ENCODE data around the gene LIMS2. TPM values are rescaled to one million over a fixed set of nuclear protein-coding genes. Genes with fewer than 3 reads are reported as not detected.

LIMS2 gene
- polyA plus RNA-seq, 1 donor (not counting 4 experiments of a cell fraction or from before 2014, with no cell fraction given), result not detected

- peaks cover 16% of the 10 kb centered on the region for H3K27me3 ChIP-seq (ENCODE audit: control insufficient read depth, extremely low read depth, insufficient read depth, low read length)
- no peaks in the 10 kb centered on the region for H4K20me1 ChIP-seq (ENCODE audit: control insufficient read depth, extremely low read depth, insufficient read depth, low read length)
- no peak for DNase-seq (ENCODE audit: low read depth, low spot score)
- H2AFZ ChIP-seq (ENCODE audit: control insufficient read depth, low read length), result no peak overlapping the region
- no peak overlapping the region for H3K9ac ChIP-seq (ENCODE audit: control insufficient read depth, extremely low read depth, insufficient read depth, low read length)
- no peak for TF ChIP-seq CTCF (optimal IDR thresholded peaks at IDR 0.05 in 1 of 3, IDR thresholded peaks at IDR 0.05 in 1 of 3, conservative IDR thresholded peaks at IDR 0.05 in 1 of 3; ENCODE audit: extremely low read depth in 1 of 3, insufficient read depth in 2 of 3, low read length in 3 of 3)
- TF ChIP-seq EZH2 (IDR thresholded peaks at IDR 0.05; ENCODE audit: low read length), result no peak
- no peak for FAIRE-seq
- H3K4me2 ChIP-seq (ENCODE audit: control insufficient read depth, extremely low read depth, insufficient read depth, low read depth, low read length), result no peak overlapping the region
- H3K4me1 ChIP-seq (ENCODE audit: control insufficient read depth, extremely low read depth, insufficient read depth, low read length), result peaks cover 5% of the 10 kb centered on the region
- dilution Hi-C loops (cut with MboI; ENCODE audit: extremely low pct_ligation_motif_present, low sequenced_read_pairs), result no loop called here
- H3K4me3 ChIP-seq (ENCODE audit: control insufficient read depth in 2 of 3, extremely low read depth in 1 of 3, insufficient read depth in 2 of 3, low read depth in 1 of 3, low read length in 3 of 3), result no peak overlapping the region
- no peak overlapping the region for H3K27ac ChIP-seq (ENCODE audit: control insufficient read depth, insufficient read depth, low read length)
- no peaks in the 10 kb centered on the region for H3K79me2 ChIP-seq (ENCODE audit: control insufficient read depth, insufficient read depth, low read length)
- no peaks in the 10 kb centered on the region for H3K36me3 ChIP-seq (ENCODE audit: control insufficient read depth in 2 of 2, extremely low read depth in 1 of 2, insufficient read depth in 2 of 2, low read length in 2 of 2)
- H3K9me3 ChIP-seq (ENCODE audit: control insufficient read depth, low read depth, low read length), result no peaks in the 10 kb centered on the region
- H3K9me1 ChIP-seq (ENCODE audit: control insufficient read depth, extremely low read depth, insufficient read depth, low read length), result no peaks in the 10 kb centered on the region
Measured at GRCh38 chr2:127659408-127660290, 15.7 kb downstream of the LIMS2 start.

- H3K9ac ChIP-seq (ENCODE audit: control insufficient read depth, extremely low read depth, insufficient read depth, low read length), result no peak overlapping the region
- H3K27ac ChIP-seq (ENCODE audit: control insufficient read depth, insufficient read depth, low read length), result no peak overlapping the region
- dilution Hi-C loops (cut with MboI; ENCODE audit: extremely low pct_ligation_motif_present, low sequenced_read_pairs), result no loop called here
- H3K9me3 ChIP-seq (ENCODE audit: control insufficient read depth, low read depth, low read length), result no peaks in the 10 kb centered on the region
- H3K4me3 ChIP-seq (ENCODE audit: control insufficient read depth in 2 of 3, extremely low read depth in 1 of 3, insufficient read depth in 2 of 3, low read depth in 1 of 3, low read length in 3 of 3), result no peak overlapping the region
- FAIRE-seq (no peak), DNase-seq (ENCODE audit: low read depth, low spot score) (no peak)
- no peak overlapping the region for H2AFZ ChIP-seq (ENCODE audit: control insufficient read depth, low read length)
- H3K27me3 ChIP-seq (ENCODE audit: control insufficient read depth, extremely low read depth, insufficient read depth, low read length), result peaks cover 9% of the 10 kb centered on the region
- TF ChIP-seq EZH2 (IDR thresholded peaks at IDR 0.05; ENCODE audit: low read length), result no peak
- TF ChIP-seq CTCF (optimal IDR thresholded peaks at IDR 0.05 in 1 of 3, IDR thresholded peaks at IDR 0.05 in 1 of 3, conservative IDR thresholded peaks at IDR 0.05 in 1 of 3; ENCODE audit: extremely low read depth in 1 of 3, insufficient read depth in 2 of 3, low read length in 3 of 3), result no peak
- no peaks in the 10 kb centered on the region for H3K79me2 ChIP-seq (ENCODE audit: control insufficient read depth, insufficient read depth, low read length)
- H3K36me3 ChIP-seq (ENCODE audit: control insufficient read depth in 2 of 2, extremely low read depth in 1 of 2, insufficient read depth in 2 of 2, low read length in 2 of 2), result no peaks in the 10 kb centered on the region
- peaks cover 5% of the 10 kb centered on the region for H3K4me1 ChIP-seq (ENCODE audit: control insufficient read depth, extremely low read depth, insufficient read depth, low read length)
- H4K20me1 ChIP-seq (ENCODE audit: control insufficient read depth, extremely low read depth, insufficient read depth, low read length), result no peaks in the 10 kb centered on the region
- H3K9me1 ChIP-seq (ENCODE audit: control insufficient read depth, extremely low read depth, insufficient read depth, low read length), result no peaks in the 10 kb centered on the region
- no peak overlapping the region for H3K4me2 ChIP-seq (ENCODE audit: control insufficient read depth, extremely low read depth, insufficient read depth, low read depth, low read length)
Measured at GRCh38 chr2:127658641-127659407, 16.5 kb downstream of the LIMS2 start.
